ENCODE measurements around the gene DNAH2. TPM values are rescaled to one million over a fixed set of nuclear protein-coding genes. Genes with fewer than 3 reads are reported as not detected.

DNAH2 gene
- polyA plus RNA-seq, 2 of the 4 experiments (the other 2 are of a cell fraction) = 0.01 to 0.08 TPM

DNA sequence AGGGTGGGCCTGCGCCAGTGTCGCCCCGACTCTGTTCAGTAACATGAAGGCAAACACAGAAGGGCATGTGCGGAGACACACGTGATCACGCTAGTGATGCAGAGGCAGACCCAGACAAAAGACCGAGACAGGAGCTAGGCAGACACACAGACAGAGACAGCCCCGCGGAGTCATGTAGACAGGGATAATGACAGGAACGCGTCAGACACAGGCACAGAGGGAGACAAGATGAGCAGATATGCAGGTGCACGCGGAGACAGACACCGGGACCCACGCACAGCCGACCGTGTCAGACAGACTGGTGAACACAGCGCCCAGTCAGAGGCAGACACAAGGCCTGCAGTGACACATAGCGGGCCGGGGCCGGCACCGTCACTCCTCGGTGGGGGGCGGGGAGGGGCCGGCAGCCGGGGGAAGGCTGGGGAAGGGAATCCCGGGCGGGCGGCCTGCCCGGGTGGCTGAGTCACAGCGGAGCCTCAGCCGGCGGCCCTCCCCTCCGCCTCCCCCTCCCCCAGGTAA is 123.9 kb downstream of the DNAH2 start:
- POLR2A ChIA-PET = interaction anchor here (1.0 to 5.7 kb wide), 6 partner anchors 8 to 155 kb away, joined by 3 to 65 read pairs (median 6); partner anchors contain the start of genes CYB5D1, KDM6B, NAA38 and TP53
- FAIRE-seq = peak; percentile 70
- TF ChIP-seq ZNF302 (CRISPR knock-in tag; IDR thresholded peaks at IDR 0.05) (no peak), TFCP2L1 (CRISPR knock-in tag; IDR thresholded peaks at IDR 0.05) (no peak), SMC3 (IDR thresholded peaks at IDR 0.05) (peak; percentile 53), NFE2L2 (conservative IDR thresholded peaks at IDR 0.05; ENCODE audit: low read length) (peak; percentile 30; the same call in 1 of the 2 replicates), CBX8 (IDR thresholded peaks at IDR 0.05) (no peak), MYC (IDR thresholded peaks at IDR 0.05; ENCODE audit: borderline replicate concordance, low read length) (no peak; the same call in 1 of the 2 replicates), MAFK (IDR thresholded peaks at IDR 0.05; ENCODE audit: partially characterized antibody) (no peak), HEYL (CRISPR knock-in tag; IDR thresholded peaks at IDR 0.05) (no peak), FOSB (CRISPR knock-in tag; IDR thresholded peaks at IDR 0.05) (no peak), SREBF2 (IDR thresholded peaks at IDR 0.05) (no peak), FOXS1 (CRISPR knock-in tag; IDR thresholded peaks at IDR 0.05) (no peak), HOXA7 (CRISPR knock-in tag; IDR thresholded peaks at IDR 0.05) (no peak), RCOR1 (IDR thresholded peaks at IDR 0.05; ENCODE audit: low read depth, low read length) (no peak), REST (IDR thresholded peaks at IDR 0.05) (no peak), CEBPB (IDR thresholded peaks at IDR 0.05) (no peak), ATOH8 (CRISPR knock-in tag; IDR thresholded peaks at IDR 0.05; ENCODE audit: low read depth) (no peak), EHF (CRISPR knock-in tag; IDR thresholded peaks at IDR 0.05) (no peak), RNF2 (IDR thresholded peaks at IDR 0.05; ENCODE audit: borderline replicate concordance, low read depth) (no peak), CBX2 (IDR thresholded peaks at IDR 0.05; ENCODE audit: borderline replicate concordance, low read depth) (no peak), ZC3H11A (IDR thresholded peaks at IDR 0.05) (no peak), ZFP36 (IDR thresholded peaks at IDR 0.05; ENCODE audit: borderline replicate concordance, partially characterized antibody) (no peak), ZSCAN20 (CRISPR knock-in tag; IDR thresholded peaks at IDR 0.05) (no peak), JUNB (IDR thresholded peaks at IDR 0.05) (peak; percentile 69; the same call in 1 of the 2 replicates), POLR2AphosphoS2 (conservative IDR thresholded peaks at IDR 0.05; ENCODE audit: low read length) (peak; percentile 67; the same call in 1 of the 2 replicates), EHMT2 (IDR thresholded peaks at IDR 0.05; ENCODE audit: low read depth) (no peak), CTCF (IDR thresholded peaks at IDR 0.05) (peak; percentile 28; the same call in 2 of the 3 replicates), ESRRA (IDR thresholded peaks at IDR 0.05; ENCODE audit: borderline replicate concordance, low read length) (no peak), CHD2 (IDR thresholded peaks at IDR 0.05; ENCODE audit: low read length, partially characterized antibody) (no peak), JUN (IDR thresholded peaks at IDR 0.05) (peak in 1 of 2 experiments; percentile 71; a peak in 3 of 5 replicates)
- TF ChIP-seq, protein P1, sequence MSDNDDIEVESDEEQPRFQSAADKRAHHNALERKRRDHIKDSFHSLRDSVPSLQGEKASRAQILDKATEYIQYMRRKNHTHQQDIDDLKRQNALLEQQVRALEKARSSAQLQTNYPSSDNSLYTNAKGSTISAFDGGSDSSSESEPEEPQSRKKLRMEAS (IDR thresholded peaks at IDR 0.05) = no peak
- TF ChIP-seq, protein P2, sequence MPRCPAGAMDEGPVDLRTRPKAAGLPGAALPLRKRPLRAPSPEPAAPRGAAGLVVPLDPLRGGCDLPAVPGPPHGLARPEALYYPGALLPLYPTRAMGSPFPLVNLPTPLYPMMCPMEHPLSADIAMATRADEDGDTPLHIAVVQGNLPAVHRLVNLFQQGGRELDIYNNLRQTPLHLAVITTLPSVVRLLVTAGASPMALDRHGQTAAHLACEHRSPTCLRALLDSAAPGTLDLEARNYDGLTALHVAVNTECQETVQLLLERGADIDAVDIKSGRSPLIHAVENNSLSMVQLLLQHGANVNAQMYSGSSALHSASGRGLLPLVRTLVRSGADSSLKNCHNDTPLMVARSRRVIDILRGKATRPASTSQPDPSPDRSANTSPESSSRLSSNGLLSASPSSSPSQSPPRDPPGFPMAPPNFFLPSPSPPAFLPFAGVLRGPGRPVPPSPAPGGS (IDR thresholded peaks at IDR 0.05) = no peak
- TF ChIP-seq, protein P3, sequence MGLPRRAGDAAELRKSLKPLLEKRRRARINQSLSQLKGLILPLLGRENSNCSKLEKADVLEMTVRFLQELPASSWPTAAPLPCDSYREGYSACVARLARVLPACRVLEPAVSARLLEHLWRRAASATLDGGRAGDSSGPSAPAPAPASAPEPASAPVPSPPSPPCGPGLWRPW (IDR thresholded peaks at IDR 0.05) = no peak

More for the DNA sequence above, 123.9 kb downstream of the DNAH2 start:
- H3K27ac ChIP-seq = peak overlapping the region; percentile 96
- WGBS (ENCODE audit: missing lambda C conversion rate) = 4% methylated on average over 23 of the region's 34 CpGs
- peak overlapping the region; percentile 80 for H3K4me3 ChIP-seq
- DNase-seq (ENCODE audit: low read depth in 1 of 2, low spot score in 1 of 2) (peak; percentile 68 to 83), ATAC-seq (peak; percentile 9)
- peaks cover 52% of the 10 kb centered on the region for H3K4me1 ChIP-seq
- CTCF ChIA-PET = interaction anchor here (1.0 to 25.1 kb wide), 8 partner anchors 0 to 216 kb away, joined by 3 to 677 read pairs (median 5); partner anchors contain the start of genes KDM6B and NAA38
- no peaks in the 10 kb centered on the region for H3K9me3 ChIP-seq
- peak overlapping the region; percentile 91 for H3K4me2 ChIP-seq

Data from A549 (cell line).